Mucosa of rectum (tissue), 2 donors: ENCODE results near the gene AGBL1.

Source experiments
- H3K27ac ChIP-seq, 2 donors: one replicate each; pipeline ENCODE4 v1.7.0; 2013; ENCODE audit warnings: inconsistent platforms in 2 of 2, low read depth in 2 of 2, low read length in 2 of 2
- H3K27me3 ChIP-seq, 2 donors: one replicate each; pipeline ENCODE4 v1.7.0; 2013; ENCODE audit warnings: low read length in 2 of 2; ENCODE audit not compliant: control insufficient read depth in 2 of 2, insufficient read depth in 2 of 2
- H3K36me3 ChIP-seq, 2 donors: one replicate each; pipeline ENCODE4 v1.7.0; 2013; ENCODE audit warnings: low read length in 2 of 2; ENCODE audit not compliant: control insufficient read depth in 2 of 2, insufficient read depth in 2 of 2
- H3K4me1 ChIP-seq, 2 donors: one replicate each; pipeline ENCODE4 v1.7.0; 2013; ENCODE audit warnings: low read length in 2 of 2, mild to moderate bottlenecking in 1 of 2; ENCODE audit not compliant: control insufficient read depth in 2 of 2, insufficient read depth in 2 of 2
- H3K4me3 ChIP-seq, 2 donors: one replicate each; pipeline ENCODE4 v1.7.0; 2013; ENCODE audit warnings: low read length in 2 of 2
- H3K9ac ChIP-seq, 2 donors: one replicate each; pipeline ENCODE4 v1.7.0; 2013; ENCODE audit warnings: low read length in 2 of 2, low read depth in 1 of 2, mild to moderate bottlenecking in 1 of 2
- H3K9me3 ChIP-seq, 2 donors: one replicate each; pipeline ENCODE4 v1.7.0; 2013; ENCODE audit warnings: low read length in 2 of 2; ENCODE audit not compliant: control insufficient read depth in 2 of 2
- donor health status: healthy.
- donor health status: Normal muscosa, but diverticular disease.

Gene AGBL1

GRCh38 chr15:86266896-86267484 is 187.3 kb downstream of the AGBL1 start:
- no peaks in the 10 kb centered on the region for H3K4me1 ChIP-seq
- no peaks in the 10 kb centered on the region for H3K9me3 ChIP-seq
- H3K27ac ChIP-seq = no peak overlapping the region
- no peaks in the 10 kb centered on the region for H3K27me3 ChIP-seq
- H3K36me3 ChIP-seq = no peaks in the 10 kb centered on the region
- no peak overlapping the region for H3K4me3 ChIP-seq
- H3K9ac ChIP-seq = no peak overlapping the region

- no peak overlapping the region for H3K9ac ChIP-seq
- no peaks in the 10 kb centered on the region for H3K9me3 ChIP-seq
- no peak overlapping the region for H3K4me3 ChIP-seq
- H3K27ac ChIP-seq = no peak overlapping the region
- no peaks in the 10 kb centered on the region for H3K4me1 ChIP-seq
- H3K27me3 ChIP-seq = no peaks in the 10 kb centered on the region
- no peaks in the 10 kb centered on the region for H3K36me3 ChIP-seq
Measured at GRCh38 chr15:86267892-86268291, 188.2 kb downstream of the AGBL1 start.

- H3K36me3 ChIP-seq = no peaks in the 10 kb centered on the region
- no peak overlapping the region for H3K27ac ChIP-seq
- H3K4me1 ChIP-seq = no peaks in the 10 kb centered on the region
- H3K4me3 ChIP-seq = no peak overlapping the region
- no peaks in the 10 kb centered on the region for H3K27me3 ChIP-seq
- no peak overlapping the region for H3K9ac ChIP-seq
- H3K9me3 ChIP-seq = no peaks in the 10 kb centered on the region
Measured at GRCh38 chr15:86268558-86268957, 188.9 kb downstream of the AGBL1 start.

- H3K9me3 ChIP-seq = no peaks in the 10 kb centered on the region
- no peaks in the 10 kb centered on the region for H3K36me3 ChIP-seq
- no peak overlapping the region for H3K9ac ChIP-seq
- H3K27me3 ChIP-seq = no peaks in the 10 kb centered on the region
- no peak overlapping the region for H3K27ac ChIP-seq
- no peaks in the 10 kb centered on the region for H3K4me1 ChIP-seq
- no peak overlapping the region for H3K4me3 ChIP-seq
Measured at GRCh38 chr15:86273309-86273708, 193.6 kb downstream of the AGBL1 start.

- Histone ChIP-seq H3K4me1 (no peaks in the 10 kb centered on the region), H3K9me3 (no peaks in the 10 kb centered on the region), H3K4me3 (no peak overlapping the region), H3K36me3 (no peaks in the 10 kb centered on the region), H3K9ac (no peak overlapping the region), H3K27ac (no peak overlapping the region), H3K27me3 (no peaks in the 10 kb centered on the region)
Measured at GRCh38 chr15:86275361-86275760, 195.7 kb downstream of the AGBL1 start.

- Histone ChIP-seq H3K27me3 (no peaks in the 10 kb centered on the region), H3K9me3 (no peaks in the 10 kb centered on the region), H3K27ac (no peak overlapping the region), H3K4me1 (no peaks in the 10 kb centered on the region), H3K4me3 (no peak overlapping the region), H3K36me3 (no peaks in the 10 kb centered on the region), H3K9ac (no peak overlapping the region)
Measured at GRCh38 chr15:86278586-86278985, 198.9 kb downstream of the AGBL1 start.

- Histone ChIP-seq H3K9me3 (no peaks in the 10 kb centered on the region), H3K27ac (no peak overlapping the region), H3K27me3 (no peaks in the 10 kb centered on the region), H3K4me3 (no peak overlapping the region), H3K4me1 (no peaks in the 10 kb centered on the region), H3K9ac (no peak overlapping the region), H3K36me3 (no peaks in the 10 kb centered on the region)
Measured at GRCh38 chr15:86284635-86285034, 205.0 kb downstream of the AGBL1 start.

DNA sequence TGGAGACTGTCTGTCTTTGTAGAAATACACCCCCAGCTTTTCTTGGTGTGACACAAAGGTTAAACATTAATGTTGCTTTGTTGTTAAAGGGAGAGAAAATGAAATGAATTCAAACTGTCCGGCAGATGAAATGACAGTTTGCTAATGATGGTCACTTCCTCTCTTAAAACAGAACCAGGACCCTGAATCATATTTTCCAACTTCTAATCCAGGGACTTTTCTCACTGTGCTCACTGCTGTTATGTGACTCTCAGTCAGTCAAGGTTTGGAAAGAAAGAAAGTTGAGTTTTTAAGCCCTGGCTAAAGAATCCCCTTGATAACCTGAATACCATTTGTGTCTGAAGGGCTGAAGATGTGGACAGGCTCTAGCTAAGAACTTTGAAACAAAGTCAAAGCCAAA is 215.8 kb downstream of the AGBL1 start:
- H3K9me3 ChIP-seq = no peaks in the 10 kb centered on the region
- H3K4me1 ChIP-seq = no peaks in the 10 kb centered on the region
- no peak overlapping the region for H3K27ac ChIP-seq
- H3K36me3 ChIP-seq = no peaks in the 10 kb centered on the region
- no peaks in the 10 kb centered on the region for H3K27me3 ChIP-seq
- no peak overlapping the region for H3K9ac ChIP-seq
- H3K4me3 ChIP-seq = no peak overlapping the region

DNA sequence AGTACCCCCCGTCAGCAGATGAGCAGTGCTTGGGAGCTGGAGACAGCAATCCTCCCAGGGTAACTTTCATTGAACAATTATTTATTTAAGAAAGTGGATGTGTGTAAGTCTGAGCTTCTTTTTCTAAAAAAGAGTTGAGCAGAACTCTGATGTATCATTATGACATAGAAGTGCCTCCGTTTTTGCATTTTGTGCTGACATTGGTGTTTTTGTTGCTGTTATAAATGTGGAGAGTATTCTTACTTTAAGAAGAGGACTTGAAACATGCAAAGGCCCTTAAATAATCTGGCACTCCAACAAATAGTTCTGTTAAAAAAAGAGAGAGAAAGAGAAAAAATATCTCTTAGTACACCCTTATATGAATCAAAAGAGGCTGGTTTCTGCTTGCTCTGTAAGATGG is 217.1 kb downstream of the AGBL1 start:
- no peaks in the 10 kb centered on the region for H3K27me3 ChIP-seq
- no peak overlapping the region for H3K27ac ChIP-seq
- no peak overlapping the region for H3K9ac ChIP-seq
- no peak overlapping the region for H3K4me3 ChIP-seq
- no peaks in the 10 kb centered on the region for H3K36me3 ChIP-seq
- H3K4me1 ChIP-seq = no peaks in the 10 kb centered on the region
- H3K9me3 ChIP-seq = no peaks in the 10 kb centered on the region

- Histone ChIP-seq H3K27me3 (no peaks in the 10 kb centered on the region), H3K9me3 (no peaks in the 10 kb centered on the region), H3K9ac (no peak overlapping the region), H3K4me3 (no peak overlapping the region), H3K4me1 (no peaks in the 10 kb centered on the region), H3K27ac (no peak overlapping the region), H3K36me3 (no peaks in the 10 kb centered on the region)
Measured at GRCh38 chr15:86300390-86301125, 220.9 kb downstream of the AGBL1 start.
